ENCODE results near the gene NSMCE1.

GRCh38 chr16:27225536-27226360 lies 42.8 kb downstream of the NSMCE1 start:
- TF ChIP-seq FOSL1 (IDR thresholded peaks at IDR 0.05; ENCODE audit: insufficient read depth, low read depth, low read length): no peak
- TF ChIP-seq, protein P1, sequence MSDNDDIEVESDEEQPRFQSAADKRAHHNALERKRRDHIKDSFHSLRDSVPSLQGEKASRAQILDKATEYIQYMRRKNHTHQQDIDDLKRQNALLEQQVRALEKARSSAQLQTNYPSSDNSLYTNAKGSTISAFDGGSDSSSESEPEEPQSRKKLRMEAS (IDR thresholded peaks at IDR 0.05): no peak
- no peak for TF ChIP-seq ZNF274 (IDR thresholded peaks at IDR 0.05; ENCODE audit: borderline replicate concordance, extremely low read depth, low read length)
- no peak for TF ChIP-seq POLR2A (IDR thresholded peaks at IDR 0.05; ENCODE audit: control extremely low read depth in 1 of 2, low read depth in 2 of 2, low read length in 2 of 2)

All from H1 (cell line).